ENCODE data around the gene MRPL38.

DNA sequence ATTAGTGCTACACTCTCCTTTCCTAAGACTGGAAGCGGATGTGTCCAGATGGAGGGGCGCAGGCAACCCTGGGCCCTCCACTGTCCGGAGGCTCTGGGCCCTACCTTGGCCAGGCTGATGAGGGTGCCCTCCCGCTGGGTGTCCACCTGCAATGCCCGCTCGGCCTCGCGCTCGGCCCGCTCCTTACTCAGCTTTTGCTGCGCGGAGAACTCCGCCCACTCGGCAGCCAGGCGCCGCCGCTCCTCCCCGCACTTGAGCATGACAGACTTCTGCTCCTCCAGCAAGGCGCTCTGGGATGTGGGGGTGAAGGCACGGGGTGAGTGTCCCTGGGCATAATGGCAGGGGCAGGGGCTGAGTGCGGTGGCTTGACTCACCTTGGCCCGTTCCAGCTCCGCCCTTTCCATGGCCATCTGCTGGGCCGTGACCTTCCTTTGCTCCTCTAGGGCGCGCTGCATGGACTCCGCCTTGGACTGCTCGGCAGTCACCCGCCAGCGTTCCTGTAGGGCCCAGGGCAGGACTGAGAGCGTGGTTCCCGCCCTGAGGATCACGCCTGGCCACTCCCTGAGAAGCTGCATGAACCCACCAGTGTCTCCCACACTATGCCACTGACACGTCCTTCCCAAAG, 10.1 kb upstream of the MRPL38 start:
- TF ChIP-seq, protein P1, sequence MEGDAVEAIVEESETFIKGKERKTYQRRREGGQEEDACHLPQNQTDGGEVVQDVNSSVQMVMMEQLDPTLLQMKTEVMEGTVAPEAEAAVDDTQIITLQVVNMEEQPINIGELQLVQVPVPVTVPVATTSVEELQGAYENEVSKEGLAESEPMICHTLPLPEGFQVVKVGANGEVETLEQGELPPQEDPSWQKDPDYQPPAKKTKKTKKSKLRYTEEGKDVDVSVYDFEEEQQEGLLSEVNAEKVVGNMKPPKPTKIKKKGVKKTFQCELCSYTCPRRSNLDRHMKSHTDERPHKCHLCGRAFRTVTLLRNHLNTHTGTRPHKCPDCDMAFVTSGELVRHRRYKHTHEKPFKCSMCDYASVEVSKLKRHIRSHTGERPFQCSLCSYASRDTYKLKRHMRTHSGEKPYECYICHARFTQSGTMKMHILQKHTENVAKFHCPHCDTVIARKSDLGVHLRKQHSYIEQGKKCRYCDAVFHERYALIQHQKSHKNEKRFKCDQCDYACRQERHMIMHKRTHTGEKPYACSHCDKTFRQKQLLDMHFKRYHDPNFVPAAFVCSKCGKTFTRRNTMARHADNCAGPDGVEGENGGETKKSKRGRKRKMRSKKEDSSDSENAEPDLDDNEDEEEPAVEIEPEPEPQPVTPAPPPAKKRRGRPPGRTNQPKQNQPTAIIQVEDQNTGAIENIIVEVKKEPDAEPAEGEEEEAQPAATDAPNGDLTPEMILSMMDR (IDR thresholded peaks at IDR 0.05) = no peak
- TF ChIP-seq POLR2AphosphoS5 (IDR thresholded peaks at IDR 0.05) (no peak), POLR2A (IDR thresholded peaks at IDR 0.05) (no peak), EP300 (IDR thresholded peaks at IDR 0.05) (no peak)
